HepG2 (cell line): Measurements from ENCODE around the gene TSLP. TPM values are rescaled to one million over a fixed set of nuclear protein-coding genes. Genes with fewer than 3 reads are reported as not detected.

Source experiments
- ATAC-seq: fragments of 200-7000 bp; cut with Tn5 transposase; 3 replicates; pipeline ENCODE4 v1.9.1; 2020; ENCODE audit warnings: mild to moderate bottlenecking, moderate library complexity
- BruUV-seq: library from RNA; stranded (reverse); fragments of 400-500 nt; replicated peaks from 2 replicates; lab custom pipeline; 2021; lab: Mats Ljungman, UMichigan
- CTCF ChIA-PET: fragments of 300-600 bp; formaldehyde crosslinking; extraction: SDS; loops from one replicate; lab custom pipeline; 2021; ENCODE audit warnings: low total read pairs, inconsistent platforms, low intra/inter-chr PET ratio; lab: Yijun Ruan, JAX
- POLR2A ChIA-PET: fragments of 350-600 bp; sonication (Branson Sonifier 250); formaldehyde crosslinking; loops from one replicate; lab custom pipeline; 2020; ENCODE audit warnings: antibody characterized with exemption, inconsistent platforms; lab: Yijun Ruan, JAX
- DNase-seq: peaks from one replicate; pipeline ENCODE4 v3.0.0-alpha.2; 2015; ENCODE audit warnings: low spot score
- FAIRE-seq: peaks from 3 replicates; lab custom pipeline; 2011; peaks lifted over from hg19 to GRCh38; lab: Jason Lieb, UNC
- H2AFZ ChIP-seq: one replicate; pipeline ENCODE4 v1.6.1; 2011; ENCODE audit warnings: low read length, inconsistent platforms
- H3K27ac ChIP-seq: fragments of 300-600 bp; 3 replicates; pipeline ENCODE4 v1.8.0; 2011; ENCODE audit warnings: mixed run types, mild to moderate bottlenecking, mixed read lengths, low read length, inconsistent platforms; ENCODE audit not compliant: insufficient read depth; ENCODE audit errors: extremely low read length
- H3K27me3 ChIP-seq, 2 experiments: fragments of 200-600 bp in 1 of 2; 2 replicates in 1 of 2; 3 replicates in 1 of 2; pipeline versions ENCODE4 v1.6.0 to v1.8.0; 2011; ENCODE audit warnings: low read length in 2 of 2, mild to moderate bottlenecking in 2 of 2, moderate library complexity in 2 of 2, inconsistent platforms in 1 of 2; ENCODE audit not compliant: insufficient read depth in 2 of 2, control insufficient read depth in 1 of 2
- H3K36me3 ChIP-seq, 2 experiments: fragments of 200-600 bp in 1 of 2; replicated peaks in 1 of 2; 2 replicates in 1 of 2; 3 replicates in 1 of 2; pipeline versions ENCODE4 v1.5.1 to v1.8.0; 2011; ENCODE audit warnings: low read length in 2 of 2, inconsistent platforms in 1 of 2; ENCODE audit not compliant: insufficient read depth in 2 of 2, control insufficient read depth in 1 of 2
- H3K4me1 ChIP-seq: 2 replicates; pipeline ENCODE4 v1.5.1; 2012; ENCODE audit warnings: low read length, inconsistent platforms; ENCODE audit not compliant: insufficient read depth
- H3K4me2 ChIP-seq: 2 replicates; pipeline ENCODE4 v1.6.0; 2011; ENCODE audit warnings: low read depth, low read length, inconsistent platforms
- H3K4me3 ChIP-seq, 3 experiments: fragments of 200-600 bp in 1 of 3; sonication (generic), shearing (Covaris generic) in 1 of 3; replicated peaks in 1 of 3; 2 replicates each; pipeline ENCODE4 v1.5.1; 2011 to 2016; ENCODE audit warnings: low read length in 3 of 3, inconsistent platforms in 2 of 3, low read depth in 2 of 3, mild to moderate bottlenecking in 2 of 3, control low read depth in 1 of 3, mixed read lengths in 1 of 3; ENCODE audit not compliant: insufficient read depth in 1 of 3
- H3K79me2 ChIP-seq: one replicate; pipeline ENCODE4 v1.6.1; 2011; ENCODE audit warnings: low read length, inconsistent platforms; ENCODE audit not compliant: insufficient read depth
- H3K9ac ChIP-seq: 2 replicates; pipeline ENCODE4 v1.6.0; 2011; ENCODE audit warnings: mild to moderate bottlenecking, low read depth, low read length, inconsistent platforms; ENCODE audit not compliant: insufficient read depth
- H3K9me3 ChIP-seq: 2 replicates; pipeline ENCODE4 v1.5.1; 2012; ENCODE audit warnings: mild to moderate bottlenecking, low read length
- H4K20me1 ChIP-seq: 2 replicates; pipeline ENCODE4 v1.6.0; 2011; ENCODE audit warnings: inconsistent platforms, mild to moderate bottlenecking, low read length, moderate library complexity; ENCODE audit not compliant: insufficient read depth
- DDIT3 ChIP-seq: sonication (generic); formaldehyde crosslinking; IDR thresholded peaks from 2 replicates; pipeline ENCODE4 v1.4.0; 2020; ENCODE audit warnings: mild to moderate bottlenecking, missing genetic modification reagents
- ETS1 ChIP-seq: sonication (generic); formaldehyde crosslinking; IDR thresholded peaks from 2 replicates; pipeline ENCODE4 v1.4.0; 2020; ENCODE audit warnings: missing genetic modification reagents
- EZH2 ChIP-seq: conservative IDR thresholded peaks from 2 replicates; pipeline ENCODE4 v1.6.1; 2012; ENCODE audit warnings: mild to moderate bottlenecking, low read depth, low read length, moderate library complexity
- FOXM1 ChIP-seq: sonication (generic); formaldehyde crosslinking; IDR thresholded peaks from 2 replicates; pipeline ENCODE4 v1.5.0; 2020; ENCODE audit warnings: missing genetic modification reagents
- GZF1 ChIP-seq: sonication (generic); formaldehyde crosslinking; IDR thresholded peaks from 2 replicates; pipeline ENCODE4 v1.5.1; 2020; ENCODE audit warnings: mild to moderate bottlenecking, missing genetic modification reagents
- MAFK ChIP-seq, 2 experiments: IDR thresholded peaks in 1 of 2; conservative IDR thresholded peaks in 1 of 2; 2 replicates each; pipeline ENCODE4 v1.6.1; 2011; ENCODE audit warnings: improper control_type of control experiment in 2 of 2, low read length in 2 of 2
- RCOR2 ChIP-seq: IDR thresholded peaks from 2 replicates; pipeline ENCODE4 v1.6.1; 2016; ENCODE audit warnings: missing biosample characterization, missing genetic modification reagents
- RNF2 ChIP-seq: fragments of 450-650 bp; conservative IDR thresholded peaks from 2 replicates; pipeline ENCODE4 v1.6.1; 2016; ENCODE audit warnings: low read depth
- SOX13 ChIP-seq, 3 experiments: fragments of 450-650 bp in 1 of 3; sonication (generic) in 1 of 3; formaldehyde crosslinking in 1 of 3; IDR thresholded peaks in 2 of 3; conservative IDR thresholded peaks in 1 of 3; 2 replicates each; pipeline versions ENCODE4 v1.5.0 to v1.6.1; 2016 to 2020; ENCODE audit warnings: antibody characterized with exemption in 1 of 3, mild to moderate bottlenecking in 1 of 3, missing compliant biosample characterization in 1 of 3, missing genetic modification reagents in 1 of 3, moderate library complexity in 1 of 3
- TOE1 ChIP-seq: sonication (generic); formaldehyde crosslinking; IDR thresholded peaks from 2 replicates; pipeline ENCODE4 v1.4.0; 2020; ENCODE audit warnings: mild to moderate bottlenecking, missing genetic modification reagents
- ZFP41 ChIP-seq: sonication (generic); formaldehyde crosslinking; IDR thresholded peaks from 2 replicates; pipeline ENCODE4 v1.4.0; 2020; ENCODE audit warnings: mild to moderate bottlenecking, missing genetic modification reagents, borderline replicate concordance
- ZNF513 ChIP-seq: sonication (generic); formaldehyde crosslinking; conservative IDR thresholded peaks from 2 replicates; pipeline ENCODE4 v1.5.0; 2020; ENCODE audit warnings: missing genetic modification reagents
- ZNF878 ChIP-seq: sonication (generic); formaldehyde crosslinking; IDR thresholded peaks from 2 replicates; pipeline ENCODE4 v1.8.1; 2023; ENCODE audit warnings: mild to moderate bottlenecking, missing genetic modification reagents, moderate library complexity
- WGBS: methylation state at CpG from one replicate; pipeline ENCODE4 v1.1.6; 2017; ENCODE audit warnings: low lambda C conversion rate; 5-methylcytosine and 5-hydroxymethylcytosine counted together
- in situ Hi-C: cut with HindIII; loops from 2 replicates; pipeline ENCODE4 v1.10.0; 2017; ENCODE audit warnings: low pct_unique_long_range_greater_than_20kb; ENCODE audit not compliant: extremely low pct_ligation_motif_present
- intact Hi-C: fragments of 100-400 bp; cut with micrococcal nuclease; formaldehyde crosslinking; loops from one replicate; pipeline ENCODE4 v1.10.0; 2022; ENCODE audit not compliant: unreplicated experiment
- polyA plus RNA-seq, 8 experiments: library from polyadenylated mRNA; depleted of rRNA in 3 of 8; stranded (reverse) in 7 of 8; unstranded in 1 of 8; fragments of >200 nt; fragmentation: Illumina TruSeq in 4 of 8; extraction: Trizol in 4 of 8; gene quantifications; 2 replicates each; pipeline versions ENCODE4 v1.2.1 to v1.2.3, GENCODE V29; 2011 to 2016; ENCODE audit warnings: low read depth in 4 of 8, missing spikeins in 1 of 8, mixed read lengths in 1 of 8; ENCODE audit not compliant: insufficient read depth in 1 of 8
- total RNA-seq, 5 experiments: library from RNA; depleted of rRNA; stranded (reverse); fragments of >200 nt; fragmentation: Illumina TruSeq; extraction: Trizol; gene quantifications; 2 replicates each; pipeline ENCODE4 v1.2.3, GENCODE V29; 2016; ENCODE audit warnings: low read depth in 1 of 5

Gene TSLP
- total and polyA plus RNA-seq, 2 of the 13 experiments (the other 11 are each of a cell fraction or from before 2014, with no cell fraction given), result not detected

GRCh38 chr5:111022301-111022700, 49.2 kb upstream of the TSLP start (continued):
- TF ChIP-seq ETS1 (CRISPR knock-in tag) (no peak), SOX13 (IDR thresholded peaks at IDR 0.05) (no peak), SOX13 (CRISPR knock-in tag; conservative IDR thresholded peaks at IDR 0.05 in 1 of 2, IDR thresholded peaks at IDR 0.05 in 1 of 2) (no peak), RCOR2 (CRISPR knock-in tag) (no peak), ZFP41 (no peak), ZNF878 (no peak), EZH2 (no peak), MAFK (conservative IDR thresholded peaks at IDR 0.05 in 1 of 2, IDR thresholded peaks at IDR 0.05 in 1 of 2; ENCODE audit: low read length in 2 of 2) (no peak), RNF2 (no peak), TOE1 (CRISPR knock-in tag) (no peak), FOXM1 (CRISPR knock-in tag) (no peak)

GRCh38 chr5:111028865-111029264, 42.6 kb upstream of the TSLP start:
- TF ChIP-seq ZNF513 (no peak), GZF1 (CRISPR knock-in tag) (no peak), DDIT3 (no peak)
- POLR2A ChIA-PET, result no interaction called here
- Histone ChIP-seq H3K27me3 (no peaks in the 10 kb centered on the region), H3K27ac (no peak overlapping the region), H2AFZ (no peak overlapping the region), H3K4me3 (no peak overlapping the region), H3K9ac (no peak overlapping the region), H3K4me1 (no peaks in the 10 kb centered on the region), H3K79me2 (no peaks in the 10 kb centered on the region), H4K20me1 (no peaks in the 10 kb centered on the region), H3K36me3 (no peaks in the 10 kb centered on the region), H3K4me2 (no peak overlapping the region), H3K9me3 (no peaks in the 10 kb centered on the region)
- no peak for FAIRE-seq
- BruUV-seq, result no TSS peak
- DNase-seq, result no peak
- intact Hi-C loops (no loop called here), in situ Hi-C loops (no loop called here)
- no peak for ATAC-seq
- 1% methylated on average over 2 of the region's 2 CpGs for WGBS
- CTCF ChIA-PET, result no interaction called here
